Gastrocnemius medialis (tissue), 4 donors: ENCODE results near the gene CDC14A. TPM values are rescaled to one million over a fixed set of nuclear protein-coding genes. Genes with fewer than 3 reads are reported as not detected.

Experiments used
- ATAC-seq, 2 donors: fragments of 150-250 bp; one replicate each; pipeline ENCODE4 v1.9.1; 2016
- DNase-seq, 2 donors: peaks; one replicate each; pipeline ENCODE4 v3.0.0-alpha.2; 2019
- H3K27ac ChIP-seq, 4 donors: fragments of 200-600 bp; sonication (generic); 1 replicate in 1 of 4; 2 replicates in 3 of 4; pipeline ENCODE4 v1.5.1; 2016 to 2018; ENCODE audit warnings: mild to moderate bottlenecking in 2 of 4, moderate library complexity in 1 of 4
- H3K27me3 ChIP-seq, 3 donors: fragments of 200-600 bp; sonication (generic) in 2 of 3; 1 replicate in 1 of 3; 2 replicates in 2 of 3; pipeline versions ENCODE4 v1.5.1 to v1.6.0; 2016 to 2019; ENCODE audit warnings: mild to moderate bottlenecking in 1 of 3, moderate library complexity in 1 of 3
- H3K36me3 ChIP-seq, 2 donors: fragments of 200-600 bp; sonication (generic) in 1 of 2; one replicate each; pipeline ENCODE4 v1.5.1; 2017 to 2018
- H3K4me1 ChIP-seq, 2 donors: fragments of 200-600 bp; sonication (generic) in 1 of 2; one replicate each; pipeline ENCODE4 v1.5.1; 2016 to 2017; ENCODE audit warnings: mild to moderate bottlenecking in 2 of 2
- H3K4me3 ChIP-seq, 4 donors: fragments of 200-600 bp; sonication (generic) in 3 of 4; 1 replicate in 1 of 4; 2 replicates in 3 of 4; pipeline ENCODE4 v1.5.1; 2016 to 2019; ENCODE audit warnings: mild to moderate bottlenecking in 2 of 4
- H3K9me3 ChIP-seq, 3 donors: fragments of 200-600 bp; sonication (generic) in 2 of 3; 1 replicate in 1 of 3; 2 replicates in 2 of 3; pipeline ENCODE4 v1.5.1; 2016 to 2019
- POLR2A ChIP-seq, 2 donors: fragments of 450-650 bp; IDR thresholded peaks; one replicate each; pipeline ENCODE4 v1.6.1; 2017; ENCODE audit warnings: antibody characterized with exemption in 2 of 2, mild to moderate bottlenecking in 2 of 2, moderate library complexity in 2 of 2
- in situ Hi-C, 4 donors: fragments of 200-750 bp; cut with MboI; loops; one replicate each; pipeline versions ENCODE4 v1.15.0 to v1.8.0; 2017; ENCODE audit warnings: low sequenced_read_pairs in 4 of 4
- intact Hi-C: fragments of 100-400 bp; cut with DNase I; formaldehyde crosslinking; loops from one replicate; pipeline ENCODE4 v1.15.1; 2023; ENCODE audit warnings: low total_unique reads
- total RNA-seq, 4 donors: library from RNA; depleted of rRNA; stranded (reverse); fragments of >200 nt; gene quantifications; one replicate each; pipeline versions ENCODE4 v1.1.0 to v1.2.3, GENCODE V29; 2016
- TF ChIP-seq, protein P1 (sequence below), 5 experiments: fragments of 450-650 bp in 3 of 5; fragments of 200-600 bp in 2 of 5; sonication (generic) in 2 of 5; IDR thresholded peaks in 4 of 5; conservative IDR thresholded peaks in 1 of 5; 1 replicate in 4 of 5; 2 replicates in 1 of 5; pipeline ENCODE4 v1.5.1; 2016 to 2019; ENCODE audit warnings: antibody characterized with exemption in 5 of 5, mild to moderate bottlenecking in 3 of 5, moderate library complexity in 3 of 5

The CDC14A gene, protein sequence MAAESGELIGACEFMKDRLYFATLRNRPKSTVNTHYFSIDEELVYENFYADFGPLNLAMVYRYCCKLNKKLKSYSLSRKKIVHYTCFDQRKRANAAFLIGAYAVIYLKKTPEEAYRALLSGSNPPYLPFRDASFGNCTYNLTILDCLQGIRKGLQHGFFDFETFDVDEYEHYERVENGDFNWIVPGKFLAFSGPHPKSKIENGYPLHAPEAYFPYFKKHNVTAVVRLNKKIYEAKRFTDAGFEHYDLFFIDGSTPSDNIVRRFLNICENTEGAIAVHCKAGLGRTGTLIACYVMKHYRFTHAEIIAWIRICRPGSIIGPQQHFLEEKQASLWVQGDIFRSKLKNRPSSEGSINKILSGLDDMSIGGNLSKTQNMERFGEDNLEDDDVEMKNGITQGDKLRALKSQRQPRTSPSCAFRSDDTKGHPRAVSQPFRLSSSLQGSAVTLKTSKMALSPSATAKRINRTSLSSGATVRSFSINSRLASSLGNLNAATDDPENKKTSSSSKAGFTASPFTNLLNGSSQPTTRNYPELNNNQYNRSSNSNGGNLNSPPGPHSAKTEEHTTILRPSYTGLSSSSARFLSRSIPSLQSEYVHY
- 10 to 100 TPM in 1 of 4 donors, 1 to 10 TPM in 3; 2.1 to 10.0 (median 6.0) TPM for total RNA-seq

DNA sequence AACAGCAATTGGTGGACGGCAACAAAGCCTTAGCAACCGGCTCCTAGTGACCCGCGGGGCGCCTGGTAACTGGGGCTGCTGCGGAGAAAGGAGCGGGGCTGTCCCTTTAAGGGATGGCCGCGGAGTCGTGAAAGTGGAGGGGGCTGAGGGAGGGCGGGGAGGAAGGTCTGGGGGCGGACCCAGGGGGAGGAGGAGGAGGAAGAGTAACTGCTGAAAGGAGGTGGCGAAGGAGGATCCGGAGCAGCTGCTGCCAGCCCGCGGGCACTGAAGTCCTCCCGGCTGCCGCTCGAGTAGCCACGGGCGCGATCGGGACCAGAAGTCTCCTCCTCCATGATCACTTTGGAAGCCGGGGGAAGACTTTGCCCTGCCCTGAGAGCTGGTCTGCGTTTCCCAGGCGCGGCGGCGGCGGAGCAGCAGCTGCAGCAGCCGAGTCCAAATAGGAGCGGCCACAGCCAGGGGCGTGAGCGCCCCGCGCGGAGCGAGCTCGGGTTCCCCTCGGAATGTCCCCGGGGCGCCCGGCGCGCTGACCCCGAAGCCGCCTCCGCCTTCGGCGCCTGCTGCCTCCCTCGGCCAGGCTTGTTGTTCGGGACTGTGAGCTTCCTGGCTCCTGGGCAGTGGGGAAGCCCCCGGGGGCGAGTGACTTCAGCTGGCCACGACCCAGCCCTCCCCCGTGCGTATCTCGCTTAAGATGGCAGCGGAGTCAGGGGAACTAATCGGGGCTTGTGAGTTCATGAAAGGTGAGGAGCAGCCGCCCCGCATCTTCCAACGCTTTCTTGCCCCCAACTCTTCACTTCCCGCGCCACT, at the start of gene CDC14A:
Gene CDC14A (plus strand): TSS at position 240 of the 804 bp plus-strand sequence. CDS start 449 bp downstream, at position 689.
- Histone ChIP-seq H3K27me3 (no peaks in the 10 kb centered on the region), H3K27ac (peak within 1 kb of the TSS; percentile 84 to 91 (median 88)), H3K4me3 (peak within 1 kb of the TSS; percentile 94 to 98 (median 96)), H3K36me3 (no peaks in the 10 kb centered on the region), H3K9me3 (no peaks in the 10 kb centered on the region), H3K4me1 (peaks cover 17 to 20% of the 10 kb centered on the region in 2 donors)
- ATAC-seq (peak; percentile 84 to 86), DNase-seq (peak; percentile 87 to 89)
- intact Hi-C loops (loop anchor here (1.0 to 5.0 kb wide), 7 partner anchors 30 to 545 kb away; partner anchors contain the start of genes LRRC39, RTCA and SLC30A7), in situ Hi-C loops (loop anchor here in 1 of 4 donors (25.0 kb wide), 1 partner anchor 535 kb away; the partner anchor contains the start of genes EXTL2 and SLC30A7)
- TF ChIP-seq, protein P1, sequence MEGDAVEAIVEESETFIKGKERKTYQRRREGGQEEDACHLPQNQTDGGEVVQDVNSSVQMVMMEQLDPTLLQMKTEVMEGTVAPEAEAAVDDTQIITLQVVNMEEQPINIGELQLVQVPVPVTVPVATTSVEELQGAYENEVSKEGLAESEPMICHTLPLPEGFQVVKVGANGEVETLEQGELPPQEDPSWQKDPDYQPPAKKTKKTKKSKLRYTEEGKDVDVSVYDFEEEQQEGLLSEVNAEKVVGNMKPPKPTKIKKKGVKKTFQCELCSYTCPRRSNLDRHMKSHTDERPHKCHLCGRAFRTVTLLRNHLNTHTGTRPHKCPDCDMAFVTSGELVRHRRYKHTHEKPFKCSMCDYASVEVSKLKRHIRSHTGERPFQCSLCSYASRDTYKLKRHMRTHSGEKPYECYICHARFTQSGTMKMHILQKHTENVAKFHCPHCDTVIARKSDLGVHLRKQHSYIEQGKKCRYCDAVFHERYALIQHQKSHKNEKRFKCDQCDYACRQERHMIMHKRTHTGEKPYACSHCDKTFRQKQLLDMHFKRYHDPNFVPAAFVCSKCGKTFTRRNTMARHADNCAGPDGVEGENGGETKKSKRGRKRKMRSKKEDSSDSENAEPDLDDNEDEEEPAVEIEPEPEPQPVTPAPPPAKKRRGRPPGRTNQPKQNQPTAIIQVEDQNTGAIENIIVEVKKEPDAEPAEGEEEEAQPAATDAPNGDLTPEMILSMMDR (IDR thresholded peaks at IDR 0.05 in 4 of 5, conservative IDR thresholded peaks at IDR 0.05 in 1 of 5) = no peak
- TF ChIP-seq POLR2A (IDR thresholded peaks at IDR 0.05) = peak; percentile 64 to 86

DNA sequence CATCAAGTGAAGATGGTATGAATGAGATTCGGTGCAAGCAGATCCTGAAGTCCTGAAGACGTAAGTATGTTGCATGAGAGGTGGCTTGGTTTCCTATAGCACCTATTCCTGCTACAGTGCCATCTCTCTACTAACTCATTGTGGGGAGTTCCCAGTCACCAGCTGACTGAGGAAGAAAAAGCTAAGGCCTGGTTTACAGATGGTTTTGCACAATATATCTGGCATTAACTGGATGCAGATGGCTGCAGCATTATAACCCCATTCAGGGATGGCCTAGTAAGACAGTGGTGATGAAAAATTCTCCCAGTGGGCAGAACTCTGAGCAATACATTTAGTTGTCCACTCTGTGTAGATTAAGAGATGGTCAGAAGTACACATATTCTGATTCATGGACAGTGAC, 49.6 kb upstream of the CDC14A start:
- in situ Hi-C loops (no loop called here), intact Hi-C loops (no loop called here)
- H3K27ac ChIP-seq = no peak overlapping the region
- no peaks in the 10 kb centered on the region for H3K9me3 ChIP-seq
- H3K36me3 ChIP-seq = no peaks in the 10 kb centered on the region
- no peaks in the 10 kb centered on the region for H3K4me1 ChIP-seq
- TF ChIP-seq, protein P1 (IDR thresholded peaks at IDR 0.05 in 4 of 5, conservative IDR thresholded peaks at IDR 0.05 in 1 of 5) = no peak
- no peak for TF ChIP-seq POLR2A (IDR thresholded peaks at IDR 0.05)
- ATAC-seq = no peak
- no peak for DNase-seq
- no peak overlapping the region for H3K4me3 ChIP-seq
- no peaks in the 10 kb centered on the region for H3K27me3 ChIP-seq

DNA sequence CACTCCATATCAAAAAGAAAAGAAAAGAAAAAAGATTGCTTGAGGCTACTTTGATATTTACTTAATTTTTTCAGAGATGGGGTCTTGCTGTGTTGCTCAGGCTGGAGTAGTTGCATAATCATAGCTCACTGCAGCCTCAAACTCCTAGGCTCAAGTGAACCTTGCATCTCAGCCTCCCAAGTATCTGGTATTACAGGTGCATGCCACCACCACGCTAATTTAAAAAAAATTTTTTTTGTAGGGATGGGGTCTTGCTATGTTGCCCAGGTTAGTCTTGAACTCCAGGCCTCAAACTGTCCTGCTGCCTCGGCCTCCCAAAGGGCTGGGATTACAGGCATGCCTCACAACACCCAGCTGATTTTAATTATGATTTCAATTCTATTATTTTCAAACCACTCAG, 48.1 kb upstream of the CDC14A start:
- H3K36me3 ChIP-seq = no peaks in the 10 kb centered on the region
- intact Hi-C loops (no loop called here), in situ Hi-C loops (no loop called here)
- no peak overlapping the region for H3K4me3 ChIP-seq
- no peak for DNase-seq
- no peak for ATAC-seq
- no peaks in the 10 kb centered on the region for H3K27me3 ChIP-seq
- no peaks in the 10 kb centered on the region for H3K4me1 ChIP-seq
- TF ChIP-seq, protein P1 (IDR thresholded peaks at IDR 0.05 in 4 of 5, conservative IDR thresholded peaks at IDR 0.05 in 1 of 5) = no peak
- H3K9me3 ChIP-seq = no peaks in the 10 kb centered on the region
- no peak overlapping the region for H3K27ac ChIP-seq

DNA sequence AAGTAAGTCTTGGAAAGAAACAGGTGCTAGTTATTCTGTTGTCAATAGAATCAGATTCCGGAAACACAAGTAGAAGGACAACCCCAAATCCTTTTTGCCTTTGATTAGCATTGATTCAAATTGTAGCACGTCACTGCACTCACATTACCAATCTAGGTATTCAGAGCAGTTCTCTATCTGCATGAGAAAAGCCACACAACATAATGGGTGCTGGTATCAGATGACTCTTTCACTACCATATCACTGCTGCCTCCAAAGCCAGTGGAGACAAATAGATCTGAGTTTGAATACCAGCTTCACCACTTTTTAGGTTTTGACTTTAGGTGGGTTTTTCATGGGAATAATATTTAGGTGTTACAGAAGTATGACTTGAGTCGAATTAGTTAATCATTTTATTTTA, 47.4 kb upstream of the CDC14A start:
- Histone ChIP-seq H3K36me3 (no peaks in the 10 kb centered on the region), H3K27ac (no peak overlapping the region), H3K4me1 (no peaks in the 10 kb centered on the region), H3K27me3 (no peaks in the 10 kb centered on the region), H3K4me3 (no peak overlapping the region), H3K9me3 (no peaks in the 10 kb centered on the region)
- in situ Hi-C loops = no loop called here
- DNase-seq (no peak), ATAC-seq (no peak)
- intact Hi-C loops = no loop called here
- TF ChIP-seq POLR2A (IDR thresholded peaks at IDR 0.05) = no peak
- TF ChIP-seq, protein P1 (IDR thresholded peaks at IDR 0.05 in 4 of 5, conservative IDR thresholded peaks at IDR 0.05 in 1 of 5) = no peak
